Cardiac ventricle fibroblast (primary cell): Measurements from ENCODE around the gene NUBP2. TPM values are rescaled to one million over a fixed set of nuclear protein-coding genes. Genes with fewer than 3 reads are reported as not detected.

Experiments
- total RNA-seq: library from RNA; depleted of rRNA; stranded (reverse); fragments of >200 nt; gene quantifications from 2 replicates; pipeline ENCODE4 v1.2.3, GENCODE V29; 2015

Gene NUBP2
- 61.6 and 65.2 TPM in 2 replicates for total RNA-seq

DNA sequence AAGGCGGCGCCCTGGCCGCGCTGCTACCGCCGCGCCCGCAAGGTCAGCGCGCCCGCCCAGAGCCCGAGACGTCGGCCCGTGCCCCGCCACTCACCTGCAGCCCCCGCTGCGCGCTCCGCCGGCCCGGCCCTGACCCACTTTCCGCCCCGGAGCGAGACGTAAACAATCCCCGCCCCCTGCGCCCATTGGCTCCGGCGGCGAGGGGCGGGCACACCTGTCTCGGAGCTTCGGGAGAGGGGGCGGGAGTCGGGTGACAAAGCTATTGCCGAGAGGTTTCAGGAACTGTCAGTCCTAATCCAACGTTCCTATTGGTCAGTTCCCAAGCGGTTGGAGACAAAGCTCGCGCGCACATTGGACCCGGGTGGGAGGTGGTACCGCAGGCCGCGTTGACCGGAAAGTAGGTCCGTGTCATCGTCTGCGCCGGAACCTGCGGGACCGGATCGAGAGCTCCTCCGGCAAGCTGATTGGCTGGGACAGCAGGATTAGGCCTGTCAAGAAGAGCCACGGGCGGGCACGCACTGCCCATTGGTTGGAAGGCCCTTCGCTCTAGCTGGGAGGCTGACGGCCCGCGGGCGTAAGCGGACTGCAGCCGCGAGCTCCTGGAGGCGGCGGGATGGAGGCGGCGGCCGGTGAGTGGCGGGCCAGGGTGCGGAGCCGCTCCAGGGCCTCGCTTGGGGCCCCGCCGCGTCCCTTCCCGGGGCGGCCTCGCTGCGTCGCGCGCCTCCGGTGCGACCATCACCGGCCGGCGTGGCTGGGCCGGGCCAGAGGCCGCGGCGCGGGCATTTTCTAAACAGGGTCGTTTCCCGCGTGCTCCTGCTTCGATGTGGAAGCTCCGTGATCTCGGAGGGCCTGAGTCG is at the start of gene NUBP2, which contains the start of gene SPSB3:
TSS of gene NUBP2 (plus strand) at position 553 of the 857 bp plus-strand sequence. CDS start at position 614, 61 bp downstream.
TSS of gene SPSB3 (minus strand) at position 164 of the 857 bp plus-strand sequence. CDS start 1,088 bp downstream, outside the sequence.

GRCh38 chr16:1771188-1771863 is 11.4 kb upstream of the NUBP2 start, which contains the start of gene NME3:
Gene NME3, minus strand, starts transcription at chr16:1771543. Its CDS starts 9 bp downstream, at chr16:1771534.

GRCh38 chr16:1772362-1772907 is 10.3 kb upstream of the NUBP2 start, which contains the start of gene EME2:
Gene EME2, plus strand, starts transcription at chr16:1772810. Its CDS starts 418 bp downstream, at chr16:1773228.

GRCh38 chr16:1772908-1773702 is 9.7 kb upstream of the NUBP2 start, which contains the start of gene MRPS34:
Gene MRPS34, minus strand, starts transcription at chr16:1773134. Its CDS starts 15 bp downstream, at chr16:1773119.

GRCh38 chr16:1793578-1794220 is 10.9 kb downstream of the NUBP2 start, which contains the start of gene IGFALS:
Gene IGFALS, minus strand, starts transcription at chr16:1793705. Its CDS starts 53 bp downstream, at chr16:1793652.

DNA sequence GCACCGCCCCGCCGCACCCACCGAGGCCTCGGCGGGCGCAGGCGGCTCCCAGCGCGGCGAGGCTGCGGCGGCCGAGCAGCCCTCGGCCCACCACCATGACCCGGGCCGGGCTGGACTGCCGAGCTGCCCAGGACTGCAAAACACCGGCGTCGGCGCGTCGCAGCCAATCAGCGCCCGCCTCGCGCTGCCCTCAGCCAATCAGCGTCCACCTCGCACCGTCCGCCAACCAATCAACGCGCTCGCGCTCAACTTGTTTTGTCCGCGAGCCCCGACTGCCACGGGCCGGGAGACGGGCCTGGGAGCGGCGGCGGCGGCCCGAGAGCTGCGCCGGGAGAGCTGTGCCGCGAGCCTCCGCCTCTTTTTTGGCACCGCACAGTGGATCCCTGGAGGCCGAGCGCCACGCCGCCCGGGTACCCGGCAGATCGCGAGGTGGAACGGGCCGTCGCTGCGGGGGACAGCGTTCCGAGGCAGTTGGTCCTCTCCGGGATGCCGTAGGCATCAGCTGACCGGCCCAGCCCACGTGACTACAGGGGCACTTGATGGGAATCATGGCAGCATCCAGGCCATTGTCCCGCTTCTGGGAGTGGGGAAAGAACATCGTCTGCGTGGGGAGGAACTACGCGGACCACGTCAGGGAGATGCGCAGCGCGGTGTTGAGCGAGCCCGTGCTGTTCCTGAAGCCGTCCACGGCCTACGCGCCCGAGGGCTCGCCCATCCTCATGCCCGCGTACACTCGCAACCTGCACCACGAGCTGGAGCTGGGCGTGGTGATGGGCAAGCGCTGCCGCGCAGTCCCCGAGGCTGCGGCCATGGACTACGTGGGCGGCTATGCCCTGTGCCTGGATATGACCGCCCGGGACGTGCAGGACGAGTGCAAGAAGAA is 44.2 kb downstream of the NUBP2 start, which contains the start of the genes FAHD1 and HAGH:
TSS of gene FAHD1 (plus strand) at position 516 of the 883 bp plus-strand sequence. CDS start at position 549, 33 bp downstream.
TSS of gene HAGH (minus strand) at position 135 of the 883 bp plus-strand sequence. CDS start at position 97, 38 bp downstream.

Other genes starting within 250 kb of the NUBP2 start
- 16.8 and 20.5 TPM in 2 replicates for gene TMEM204, start 249.3 kb upstream of the NUBP2 start, total RNA-seq
- gene IFT140, start 170.9 kb upstream of the NUBP2 start, total RNA-seq: 14.6 and 23.7 TPM in 2 replicates
- 8.2 and 8.8 TPM in 2 replicates for gene CRAMP1, start 170.6 kb upstream of the NUBP2 start, total RNA-seq
- 24.4 and 30.3 TPM in 2 replicates for gene JPT2, start 104.7 kb upstream of the NUBP2 start, total RNA-seq
- 13.9 and 16.6 TPM in 2 replicates for gene MAPK8IP3, start 76.8 kb upstream of the NUBP2 start, total RNA-seq
- 61.7 and 65.7 TPM in 2 replicates for gene NME3, start 11.4 kb upstream of the NUBP2 start, total RNA-seq
- gene EME2, start 10.2 kb upstream of the NUBP2 start, total RNA-seq: 2.6 and 3.7 TPM in 2 replicates
- gene MRPS34, start 9.8 kb upstream of the NUBP2 start, total RNA-seq: 83.6 and 89.1 TPM in 2 replicates
- gene SPSB3, start 389 bp upstream of the NUBP2 start, total RNA-seq: 22.7 and 34.8 TPM in 2 replicates
- gene IGFALS, start 10.7 kb downstream of the NUBP2 start, total RNA-seq: not detected in 2 replicates
- 13.4 and 28.5 TPM in 2 replicates for gene HAGH, start 43.9 kb downstream of the NUBP2 start, total RNA-seq
- gene FAHD1, start 44.2 kb downstream of the NUBP2 start, total RNA-seq: 38.5 and 44.2 TPM in 2 replicates
- not detected in 2 replicates for gene MEIOB, start 89.2 kb downstream of the NUBP2 start, total RNA-seq
- gene HS3ST6, start 135.5 kb downstream of the NUBP2 start, total RNA-seq: not detected in 2 replicates
- gene MSRB1, start 160.2 kb downstream of the NUBP2 start, total RNA-seq: 17.0 and 17.8 TPM in 2 replicates
- not detected in 2 replicates for gene RPL3L, start 171.7 kb downstream of the NUBP2 start, total RNA-seq
- 198 and 225 TPM in 2 replicates for gene NDUFB10, start 176.6 kb downstream of the NUBP2 start, total RNA-seq
- gene RPS2, start 181.9 kb downstream of the NUBP2 start, total RNA-seq: 2,905 and 3,262 TPM in 2 replicates
- not detected in 2 replicates for gene RNF151, start 183.9 kb downstream of the NUBP2 start, total RNA-seq
- gene TBL3, start 189.1 kb downstream of the NUBP2 start, total RNA-seq: 32.6 and 34.3 TPM in 2 replicates
- gene NOXO1, start 198.5 kb downstream of the NUBP2 start, total RNA-seq: not detected in 2 replicates
- 14.4 and 17.3 TPM in 2 replicates for gene GFER, start 201.2 kb downstream of the NUBP2 start, total RNA-seq
- gene SYNGR3, start 207.0 kb downstream of the NUBP2 start, total RNA-seq: 0.78 and 4.2 TPM in 2 replicates
- 39.7 and 51.4 TPM in 2 replicates for gene ZNF598, start 226.9 kb downstream of the NUBP2 start, total RNA-seq
- 2.9 and 6.9 TPM in 2 replicates for gene NPW, start 236.8 kb downstream of the NUBP2 start, total RNA-seq
- gene NHERF2, start 243.9 kb downstream of the NUBP2 start, total RNA-seq: 35.2 and 46.3 TPM in 2 replicates